Measurements from ENCODE around the gene CHST12.

DNA sequence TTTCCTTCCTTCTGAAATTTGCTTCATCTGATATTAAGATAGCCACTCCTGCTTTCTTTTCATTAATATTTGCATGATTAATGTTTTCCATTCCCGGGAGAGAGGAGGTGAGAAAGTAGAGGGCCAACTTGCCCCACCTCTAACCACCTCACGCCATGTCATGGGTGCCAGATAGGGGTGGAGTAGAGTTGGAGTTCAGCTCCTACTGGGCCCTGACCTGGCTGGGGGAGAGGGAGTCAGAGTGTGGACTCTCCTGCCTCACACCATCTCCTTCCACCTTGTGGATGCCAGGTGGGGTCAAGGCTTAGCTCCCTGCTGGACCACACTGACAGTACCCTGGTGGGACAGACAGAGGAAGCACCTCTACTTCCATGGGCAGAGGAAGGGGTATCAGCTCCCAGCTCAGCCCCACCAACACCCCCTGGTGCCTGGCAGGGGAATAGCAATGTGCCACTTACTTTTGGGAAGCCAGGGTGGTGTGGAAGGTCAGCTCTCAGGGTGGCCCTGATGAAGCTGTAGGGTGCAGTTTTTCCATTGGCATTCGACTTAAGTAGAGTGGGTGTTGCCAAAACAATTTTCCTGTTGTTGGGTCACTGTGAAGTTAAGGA lies 28.0 kb downstream of the CHST12 start:
- TF ChIP-seq, protein P1, sequence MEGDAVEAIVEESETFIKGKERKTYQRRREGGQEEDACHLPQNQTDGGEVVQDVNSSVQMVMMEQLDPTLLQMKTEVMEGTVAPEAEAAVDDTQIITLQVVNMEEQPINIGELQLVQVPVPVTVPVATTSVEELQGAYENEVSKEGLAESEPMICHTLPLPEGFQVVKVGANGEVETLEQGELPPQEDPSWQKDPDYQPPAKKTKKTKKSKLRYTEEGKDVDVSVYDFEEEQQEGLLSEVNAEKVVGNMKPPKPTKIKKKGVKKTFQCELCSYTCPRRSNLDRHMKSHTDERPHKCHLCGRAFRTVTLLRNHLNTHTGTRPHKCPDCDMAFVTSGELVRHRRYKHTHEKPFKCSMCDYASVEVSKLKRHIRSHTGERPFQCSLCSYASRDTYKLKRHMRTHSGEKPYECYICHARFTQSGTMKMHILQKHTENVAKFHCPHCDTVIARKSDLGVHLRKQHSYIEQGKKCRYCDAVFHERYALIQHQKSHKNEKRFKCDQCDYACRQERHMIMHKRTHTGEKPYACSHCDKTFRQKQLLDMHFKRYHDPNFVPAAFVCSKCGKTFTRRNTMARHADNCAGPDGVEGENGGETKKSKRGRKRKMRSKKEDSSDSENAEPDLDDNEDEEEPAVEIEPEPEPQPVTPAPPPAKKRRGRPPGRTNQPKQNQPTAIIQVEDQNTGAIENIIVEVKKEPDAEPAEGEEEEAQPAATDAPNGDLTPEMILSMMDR (IDR thresholded peaks at IDR 0.05; ENCODE audit: low read length), result peak; percentile 73
- TF ChIP-seq EZH2phosphoT487 (IDR thresholded peaks at IDR 0.05; ENCODE audit: low read length), result no peak

All from MM.1S (cell line).